Lung (tissue), 12 donors: ENCODE data around the gene CAPZA2. TPM values are rescaled to one million over a fixed set of nuclear protein-coding genes. Genes with fewer than 3 reads are reported as not detected.

Experiments
- ATAC-seq: fragments of 200-7000 bp; cut with Tn5 transposase; one replicate; pipeline ENCODE4 v1.9.1; 2020; ENCODE audit warnings: moderate number of reproducible peaks; ENCODE audit not compliant: insufficient read depth, low FRiP score
- DNase-seq, 3 donors: peaks; one replicate each; pipeline ENCODE4 v3.0.0-alpha.2; 2013 to 2017
- H3K27ac ChIP-seq, 2 donors: one replicate each; pipeline ENCODE4 v1.5.1; 2013; ENCODE audit warnings: mild to moderate bottlenecking in 2 of 2, moderate library complexity in 2 of 2, control low read depth in 1 of 2, inconsistent platforms in 1 of 2, low read depth in 1 of 2, low read length in 1 of 2
- H3K27me3 ChIP-seq, 3 donors: one replicate each; pipeline ENCODE4 v1.5.1; 2013; ENCODE audit warnings: low read length in 2 of 3; ENCODE audit not compliant: control insufficient read depth in 3 of 3, insufficient read depth in 3 of 3
- H3K36me3 ChIP-seq, 4 donors: one replicate each; pipeline ENCODE4 v1.5.1; 2013; ENCODE audit warnings: low read length in 4 of 4, mild to moderate bottlenecking in 1 of 4, moderate library complexity in 1 of 4; ENCODE audit not compliant: control insufficient read depth in 4 of 4, insufficient read depth in 4 of 4
- H3K4me1 ChIP-seq, 5 donors: one replicate each; pipeline ENCODE4 v1.5.1; 2013; ENCODE audit warnings: low read length in 5 of 5, mild to moderate bottlenecking in 2 of 5, moderate library complexity in 1 of 5; ENCODE audit not compliant: control insufficient read depth in 5 of 5, insufficient read depth in 5 of 5
- H3K4me3 ChIP-seq: one replicate; pipeline ENCODE4 v1.5.1; 2013; ENCODE audit warnings: mild to moderate bottlenecking, control low read depth, moderate library complexity
- H3K9ac ChIP-seq, 2 donors: one replicate each; pipeline ENCODE4 v1.5.1; 2013; ENCODE audit warnings: low read length in 2 of 2, control low read depth in 1 of 2; ENCODE audit not compliant: insufficient read depth in 1 of 2
- H3K9me3 ChIP-seq, 4 donors: one replicate each; pipeline ENCODE4 v1.5.1; 2013; ENCODE audit warnings: low read length in 3 of 4, mild to moderate bottlenecking in 1 of 4, moderate library complexity in 1 of 4; ENCODE audit not compliant: control insufficient read depth in 4 of 4, insufficient read depth in 3 of 4
- CTCF ChIP-seq: IDR thresholded peaks from 2 replicates; pipeline ENCODE4 v1.5.1; 2012; ENCODE audit warnings: mild to moderate bottlenecking; ENCODE audit errors: control extremely low read depth, extremely low read depth
- WGBS, 2 donors: extraction: QIAGEN DNeasy Blood & Tissue Kit; methylation state at CpG; one replicate each; pipeline ENCODE4 v1.1.7; 2013; 5-methylcytosine and 5-hydroxymethylcytosine counted together
- polyA plus RNA-seq, 2 donors: library from polyadenylated mRNA; stranded (reverse); fragments of 200-250 nt; gene quantifications; one replicate each; pipeline ENCODE4 v1.2.1, GENCODE V29; 2013
- total RNA-seq, 2 donors: library from RNA; depleted of rRNA in 1 of 2; stranded (reverse); fragments of >200 nt in 1 of 2; gene quantifications; one replicate each; pipeline ENCODE4 v1.2.1, GENCODE V29; 2014 to 2021
- donor health status: control.
- donor health status: control.
- donor health status: Bipolar disorder and iron deficiency.
- donor health status: healthy.
- donor health status: DM: yes; HTN: yes; CAD: no.

CAPZA2 gene
- total and polyA plus RNA-seq, 4 donors: 38.4 to 201 (median 162) TPM

GRCh38 chr7:116949941-116950801 lies 87.8 kb downstream of the CAPZA2 start:
- no peak overlapping the region for H3K9ac ChIP-seq
- no peaks in the 10 kb centered on the region for H3K9me3 ChIP-seq
- DNase-seq (no peak), ATAC-seq (no peak)
- no peak for TF ChIP-seq CTCF
- no peaks in the 10 kb centered on the region for H3K27me3 ChIP-seq
- H3K4me3 ChIP-seq: no peak overlapping the region
- peak overlapping the region; percentile 79 to 84 for H3K27ac ChIP-seq
- 82 to 86% methylated on average over 9 of the region's 9 CpGs for WGBS, 2 donors
- no peaks in the 10 kb centered on the region for H3K36me3 ChIP-seq
- H3K4me1 ChIP-seq: peaks cover 0 to 17% (median 8%) of the 10 kb centered on the region in 5 donors

- H3K4me1 ChIP-seq: peaks cover 3 to 25% (median 8%) of the 10 kb centered on the region in 5 donors
- ATAC-seq: peak; percentile 36
- no peaks in the 10 kb centered on the region for H3K27me3 ChIP-seq
- peak overlapping the region; percentile 79 to 84 for H3K27ac ChIP-seq
- no peak for TF ChIP-seq CTCF
- no peak for DNase-seq
- no peaks in the 10 kb centered on the region for H3K36me3 ChIP-seq
- H3K9ac ChIP-seq: no peak overlapping the region
- no peaks in the 10 kb centered on the region for H3K9me3 ChIP-seq
- WGBS, 2 donors: 78 to 79% methylated on average over 5 of the region's 5 CpGs
- no peak overlapping the region for H3K4me3 ChIP-seq
Observed at GRCh38 chr7:116950889-116951351, 88.5 kb downstream of the CAPZA2 start.

- 95 to 96% methylated on average over 17 of the region's 17 CpGs for WGBS, 2 donors
- H3K9me3 ChIP-seq: no peaks in the 10 kb centered on the region
- ATAC-seq (no peak), DNase-seq (no peak)
- no peaks in the 10 kb centered on the region for H3K36me3 ChIP-seq
- no peak for TF ChIP-seq CTCF
- H3K4me3 ChIP-seq: no peak overlapping the region
- peak overlapping the region in 1 of 2 donors; percentile 55 for H3K9ac ChIP-seq
- H3K4me1 ChIP-seq: peaks cover 5 to 31% (median 8%) of the 10 kb centered on the region in 5 donors
- H3K27me3 ChIP-seq: no peaks in the 10 kb centered on the region
- H3K27ac ChIP-seq: peak overlapping the region in 1 of 2 donors; percentile 84
Observed at GRCh38 chr7:116951366-116952292, 89.2 kb downstream of the CAPZA2 start.
